Uterus (tissue), 2 donors: Measurements from ENCODE around the gene PDZK1IP1.

ENCODE experiments used
- CTCF ChIP-seq, 4 experiments: fragments of 200-600 bp in 2 of 4; fragments of 450-650 bp in 2 of 4; sonication (generic) in 2 of 4; IDR thresholded peaks; one replicate each; pipeline ENCODE4 v1.5.1; 2016 to 2019; ENCODE audit warnings: antibody characterized with exemption in 4 of 4, mild to moderate bottlenecking in 2 of 4, moderate library complexity in 1 of 4
- POLR2A ChIP-seq, 2 donors: fragments of 450-650 bp; IDR thresholded peaks; one replicate each; pipeline ENCODE4 v1.6.1; 2016; ENCODE audit warnings: antibody characterized with exemption in 2 of 2, mild to moderate bottlenecking in 1 of 2, moderate library complexity in 1 of 2

- TF ChIP-seq CTCF (IDR thresholded peaks at IDR 0.05) = no peak
- no peak for TF ChIP-seq POLR2A (IDR thresholded peaks at IDR 0.05)
These were observed 42.5 kb upstream of the PDZK1IP1 start, which contains the start of gene TAL1 for GRCh38 chr1:47232187-47232874.
